IPS-18a (cell line): ENCODE results near the gene CAPSL.
"Not testable (repeated sequence)": the region's sequence is repeated elsewhere in the genome, so short reads cannot be mapped to it uniquely, and the experiment has no call there.

ENCODE experiments used
- H3K27ac ChIP-seq: one replicate; pipeline ENCODE4 v1.5.1; 2013; ENCODE audit warnings: low read length
- H3K27me3 ChIP-seq: one replicate; pipeline ENCODE4 v1.6.1; 2013; ENCODE audit warnings: mild to moderate bottlenecking, low read length; ENCODE audit not compliant: control insufficient read depth, insufficient read depth
- H3K36me3 ChIP-seq: one replicate; pipeline ENCODE4 v1.6.1; 2013; ENCODE audit warnings: low read depth, low read length; ENCODE audit not compliant: control insufficient read depth
- H3K4me1 ChIP-seq: one replicate; pipeline ENCODE4 v1.6.1; 2013; ENCODE audit warnings: low read depth, low read length; ENCODE audit not compliant: control insufficient read depth
- H3K4me3 ChIP-seq: one replicate; pipeline ENCODE4 v1.5.1; 2013; ENCODE audit warnings: low read length
- H3K9ac ChIP-seq: one replicate; pipeline ENCODE4 v1.6.1; 2013; ENCODE audit warnings: mild to moderate bottlenecking, low read length, moderate library complexity
- H3K9me3 ChIP-seq: one replicate; pipeline ENCODE4 v1.6.1; 2013; ENCODE audit warnings: low read depth, low read length; ENCODE audit not compliant: control insufficient read depth

Gene CAPSL

GRCh38 chr5:35867998-35868397 lies 70.4 kb downstream of the CAPSL start:
- Histone ChIP-seq H3K9me3 (no peaks in the 10 kb centered on the region), H3K36me3 (no peaks in the 10 kb centered on the region), H3K27ac (no peak overlapping the region), H3K4me1 (no peaks in the 10 kb centered on the region), H3K4me3 (no peak overlapping the region), H3K27me3 (no peaks in the 10 kb centered on the region), H3K9ac (no peak overlapping the region)

- H3K27ac ChIP-seq: no peak overlapping the region
- no peak overlapping the region for H3K9ac ChIP-seq
- H3K4me3 ChIP-seq: no peak overlapping the region
- no peaks in the 10 kb centered on the region for H3K9me3 ChIP-seq
- H3K27me3 ChIP-seq: no peaks in the 10 kb centered on the region
- peaks cover 18% of the 10 kb centered on the region for H3K4me1 ChIP-seq
- no peaks in the 10 kb centered on the region for H3K36me3 ChIP-seq
These were observed 75.3 kb downstream of the CAPSL start for GRCh38 chr5:35863159-35863558.

DNA sequence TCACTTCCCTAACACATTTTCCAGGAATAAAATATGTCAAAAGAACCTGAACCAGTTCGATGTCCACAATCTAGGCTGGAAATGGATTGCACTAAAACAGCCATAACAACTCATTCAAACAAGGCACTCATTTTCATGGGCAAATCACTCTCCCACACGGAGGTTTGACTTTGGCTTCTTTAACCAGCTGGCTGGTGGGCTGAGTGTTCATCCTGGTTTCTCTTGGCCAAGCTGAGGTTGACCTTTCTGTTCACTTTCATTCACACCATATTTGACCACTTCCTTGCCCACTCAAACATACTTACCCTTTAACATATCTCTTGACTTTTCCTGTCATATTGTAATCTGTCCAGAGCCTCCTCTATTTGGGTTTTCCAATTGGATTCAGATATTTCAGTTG lies 76.3 kb downstream of the CAPSL start:
- no peaks in the 10 kb centered on the region for H3K9me3 ChIP-seq
- no peak overlapping the region for H3K9ac ChIP-seq
- no peaks in the 10 kb centered on the region for H3K27me3 ChIP-seq
- peaks cover 18% of the 10 kb centered on the region for H3K4me1 ChIP-seq
- no peak overlapping the region for H3K4me3 ChIP-seq
- no peak overlapping the region for H3K27ac ChIP-seq
- H3K36me3 ChIP-seq: no peaks in the 10 kb centered on the region

GRCh38 chr5:35861718-35862117 lies 76.7 kb downstream of the CAPSL start:
- peaks cover 18% of the 10 kb centered on the region for H3K4me1 ChIP-seq
- H3K27ac ChIP-seq: no peak overlapping the region
- no peaks in the 10 kb centered on the region for H3K36me3 ChIP-seq
- no peaks in the 10 kb centered on the region for H3K9me3 ChIP-seq
- H3K4me3 ChIP-seq: no peak overlapping the region
- no peak overlapping the region for H3K9ac ChIP-seq
- no peaks in the 10 kb centered on the region for H3K27me3 ChIP-seq

- Histone ChIP-seq H3K9ac (no peak overlapping the region), H3K4me1 (peaks cover 18% of the 10 kb centered on the region), H3K27me3 (no peaks in the 10 kb centered on the region), H3K27ac (no peak overlapping the region), H3K9me3 (no peaks in the 10 kb centered on the region), H3K36me3 (no peaks in the 10 kb centered on the region), H3K4me3 (no peak overlapping the region)
These were observed 77.7 kb downstream of the CAPSL start for GRCh38 chr5:35860686-35861085.

- H3K27me3 ChIP-seq: no peaks in the 10 kb centered on the region
- H3K4me3 ChIP-seq: no peak overlapping the region
- H3K4me1 ChIP-seq: peaks cover 18% of the 10 kb centered on the region
- no peak overlapping the region for H3K27ac ChIP-seq
- no peaks in the 10 kb centered on the region for H3K9me3 ChIP-seq
- no peak overlapping the region for H3K9ac ChIP-seq
- H3K36me3 ChIP-seq: no peaks in the 10 kb centered on the region
These were observed 79.2 kb downstream of the CAPSL start for GRCh38 chr5:35859101-35859661.

GRCh38 chr5:35857606-35858205 lies 80.7 kb downstream of the CAPSL start:
- Histone ChIP-seq H3K36me3 (no peaks in the 10 kb centered on the region), H3K27me3 (no peaks in the 10 kb centered on the region), H3K4me1 (peaks cover 18% of the 10 kb centered on the region), H3K9me3 (no peaks in the 10 kb centered on the region), H3K9ac (no peak overlapping the region), H3K4me3 (no peak overlapping the region), H3K27ac (no peak overlapping the region)

DNA sequence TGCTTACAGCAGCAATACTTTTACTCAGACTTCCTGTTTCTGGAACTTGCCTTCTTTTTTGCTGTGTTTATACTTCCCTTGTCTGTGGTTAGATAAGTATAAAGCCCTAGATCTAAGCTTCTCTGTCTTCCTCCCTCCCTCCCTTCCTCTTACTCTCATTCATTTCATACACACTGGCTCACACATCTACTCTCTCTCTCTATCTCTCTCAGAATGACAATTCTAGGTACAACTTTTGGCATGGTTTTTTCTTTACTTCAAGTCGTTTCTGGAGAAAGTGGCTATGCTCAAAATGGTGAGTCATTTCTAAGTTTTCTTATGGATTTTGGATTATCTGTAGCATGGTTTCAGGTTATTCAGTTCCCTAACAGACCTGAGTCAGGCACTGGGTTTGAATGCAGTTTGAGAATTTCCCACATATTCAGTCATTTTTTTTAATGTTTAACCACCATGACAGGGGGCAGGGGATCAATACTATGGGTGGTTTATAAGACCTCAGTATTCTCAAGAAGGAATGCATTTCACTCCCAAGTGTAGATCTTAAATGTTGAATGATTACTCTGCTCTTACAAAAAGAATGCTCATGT lies 81.6 kb downstream of the CAPSL start, which contains the start of gene IL7R:
IL7R (plus strand) TSS at position 127 of the 587 bp plus-strand sequence; CDS start at position 214, 87 bp downstream.
- Histone ChIP-seq H3K36me3 (no peaks in the 10 kb centered on the region), H3K9me3 (no peaks in the 10 kb centered on the region), H3K4me1 (peaks cover 18% of the 10 kb centered on the region), H3K27ac (no peak within 1 kb of the TSS), H3K4me3 (no peak within 1 kb of the TSS), H3K9ac (no peak within 1 kb of the TSS), H3K27me3 (no peaks in the 10 kb centered on the region)

DNA sequence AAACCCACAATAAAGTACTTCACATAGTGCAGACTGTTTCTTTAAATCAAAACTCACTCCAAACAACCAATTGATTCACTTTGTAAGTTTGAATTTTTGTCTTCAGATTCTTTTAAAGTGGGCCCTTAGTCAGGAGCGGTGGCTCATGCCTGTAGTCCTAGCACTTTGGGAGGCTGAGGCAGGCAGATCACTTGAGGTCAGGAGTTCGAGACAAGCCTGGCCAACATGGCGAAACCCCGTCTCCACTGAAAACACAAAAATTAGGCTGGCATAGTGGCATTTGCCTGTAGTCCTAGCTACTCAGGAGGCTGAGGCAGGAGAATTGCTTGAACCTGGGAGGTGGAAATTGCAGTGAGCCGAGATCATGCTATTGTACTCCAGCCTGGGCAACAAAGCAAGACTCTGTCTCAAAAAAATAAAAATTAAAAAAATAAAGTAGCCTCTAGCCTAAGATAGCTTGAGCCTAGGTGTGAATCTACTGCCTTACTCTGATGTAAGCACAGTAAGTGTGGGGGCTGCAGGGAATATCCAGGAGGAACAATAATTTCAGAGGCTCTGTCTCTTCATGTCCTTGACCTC lies 82.1 kb downstream of the CAPSL start:
- not testable (repeated sequence) for H3K9me3 ChIP-seq, H3K4me3 ChIP-seq, H3K9ac ChIP-seq, H3K27ac ChIP-seq, H3K27me3 ChIP-seq, H3K36me3 ChIP-seq
- peaks cover 18% of the 10 kb centered on the region for H3K4me1 ChIP-seq

- no peak overlapping the region for H3K27ac ChIP-seq
- H3K4me1 ChIP-seq: peaks cover 11% of the 10 kb centered on the region
- H3K36me3 ChIP-seq: no peaks in the 10 kb centered on the region
- no peak overlapping the region for H3K4me3 ChIP-seq
- no peaks in the 10 kb centered on the region for H3K27me3 ChIP-seq
- no peaks in the 10 kb centered on the region for H3K9me3 ChIP-seq
- no peak overlapping the region for H3K9ac ChIP-seq
These were observed 83.2 kb downstream of the CAPSL start for GRCh38 chr5:35855187-35855586.
